A549 treated with DMSO at 1 μM for 4 hours (cell line): ENCODE data around the gene OR1J2. TPM values are rescaled to one million over a fixed set of nuclear protein-coding genes. Genes with fewer than 3 reads are reported as not detected.

Experiments used
- total RNA-seq: library from RNA; stranded (reverse); fragments of 200-300 nt; extraction: Qiagen RNA extraction; gene quantifications from 5 replicates; pipeline ENCODE4 v1.2.3, GENCODE V29; 2022; ENCODE audit warnings: low read depth

Gene OR1J2, protein sequence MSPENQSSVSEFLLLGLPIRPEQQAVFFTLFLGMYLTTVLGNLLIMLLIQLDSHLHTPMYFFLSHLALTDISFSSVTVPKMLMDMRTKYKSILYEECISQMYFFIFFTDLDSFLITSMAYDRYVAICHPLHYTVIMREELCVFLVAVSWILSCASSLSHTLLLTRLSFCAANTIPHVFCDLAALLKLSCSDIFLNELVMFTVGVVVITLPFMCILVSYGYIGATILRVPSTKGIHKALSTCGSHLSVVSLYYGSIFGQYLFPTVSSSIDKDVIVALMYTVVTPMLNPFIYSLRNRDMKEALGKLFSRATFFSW
- total RNA-seq: 0.10 TPM in 1 of 5 replicates, not detected in the others

DNA sequence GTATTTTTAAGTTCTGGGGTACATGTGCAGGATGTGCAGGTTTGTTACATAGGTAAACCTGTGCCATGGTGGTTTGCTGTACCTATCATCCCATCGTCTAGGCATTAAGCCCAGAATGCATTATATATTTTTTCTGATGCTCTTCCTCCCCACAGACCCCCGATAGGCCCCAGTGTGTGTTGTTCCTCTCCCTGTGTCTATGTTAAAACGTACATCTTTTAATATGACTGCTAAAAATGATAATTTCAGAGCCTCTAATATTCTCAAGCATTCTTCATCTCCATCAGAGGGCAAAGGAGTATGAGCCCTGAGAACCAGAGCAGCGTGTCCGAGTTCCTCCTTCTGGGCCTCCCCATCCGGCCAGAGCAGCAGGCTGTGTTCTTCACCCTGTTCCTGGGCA, at the start of gene OR1J2:
OR1J2 (plus strand) TSS at position 301 of the 400 bp plus-strand sequence; CDS start at position 301, 0 bp downstream.

DNA sequence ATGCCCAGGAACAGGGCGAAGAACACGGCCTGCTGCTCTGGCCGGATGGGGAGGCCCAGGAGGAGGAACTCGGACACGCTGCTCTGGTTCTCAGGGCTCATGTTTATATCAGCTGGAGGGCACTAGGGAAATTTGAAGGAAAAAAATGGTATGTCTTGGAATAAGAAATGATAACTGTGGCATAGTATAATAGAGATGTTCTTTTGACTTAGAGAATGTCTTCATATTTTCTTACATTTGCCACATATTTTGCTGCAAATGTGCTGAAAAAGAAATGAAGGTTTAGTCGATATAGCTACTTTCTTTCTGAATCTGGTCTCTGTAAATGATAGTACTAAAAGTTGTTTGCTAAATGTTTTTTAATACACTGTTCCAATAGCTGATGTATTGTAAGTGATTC, 32.8 kb upstream of the OR1J2 start, which contains the start of gene OR1J1:
OR1J1 (minus strand) TSS at position 101 of the 400 bp plus-strand sequence; CDS start at position 101, 0 bp downstream.

DNA sequence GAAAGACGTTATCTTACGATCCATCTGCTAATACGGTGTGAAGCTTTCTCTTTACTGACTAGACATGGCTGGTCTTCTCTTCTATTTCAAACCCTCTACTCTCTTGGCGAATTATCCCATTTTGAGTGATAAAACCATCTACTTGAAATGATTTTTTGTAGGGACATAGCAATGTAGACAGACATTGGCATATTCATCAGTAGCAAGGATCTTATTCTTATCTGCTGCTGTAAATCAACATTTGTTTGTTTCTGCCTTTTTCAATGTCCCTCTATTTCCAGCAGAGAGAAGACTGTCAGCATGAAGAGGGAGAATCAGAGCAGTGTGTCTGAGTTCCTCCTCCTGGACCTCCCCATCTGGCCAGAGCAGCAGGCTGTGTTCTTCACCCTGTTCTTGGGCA, 8.2 kb downstream of the OR1J2 start, which contains the start of gene OR1J4:
OR1J4 (plus strand) TSS at position 301 of the 400 bp plus-strand sequence; CDS start at position 301, 0 bp downstream.

DNA sequence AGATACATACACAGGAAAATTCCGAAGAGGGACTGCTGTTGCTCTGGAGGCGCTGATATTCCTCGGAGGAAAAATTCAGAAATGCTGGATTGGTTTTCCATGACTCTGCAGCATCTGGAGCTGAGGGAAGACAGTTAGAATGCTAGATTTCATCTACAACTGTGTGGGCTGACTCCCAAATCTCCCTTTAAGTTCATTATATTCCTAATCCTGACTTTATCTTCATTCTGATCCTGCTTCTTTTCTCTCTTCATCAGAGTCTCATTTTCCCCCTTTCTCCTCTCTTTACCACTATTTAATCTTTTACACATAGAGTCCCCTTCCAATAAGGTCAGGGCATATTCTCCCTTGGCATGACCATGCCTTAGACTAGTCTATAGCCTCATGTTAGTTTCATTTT, 16.6 kb downstream of the OR1J2 start, which contains the start of gene OR1N1:
OR1N1 (minus strand) TSS at position 101 of the 400 bp plus-strand sequence; CDS start at position 101, 0 bp downstream.

DNA sequence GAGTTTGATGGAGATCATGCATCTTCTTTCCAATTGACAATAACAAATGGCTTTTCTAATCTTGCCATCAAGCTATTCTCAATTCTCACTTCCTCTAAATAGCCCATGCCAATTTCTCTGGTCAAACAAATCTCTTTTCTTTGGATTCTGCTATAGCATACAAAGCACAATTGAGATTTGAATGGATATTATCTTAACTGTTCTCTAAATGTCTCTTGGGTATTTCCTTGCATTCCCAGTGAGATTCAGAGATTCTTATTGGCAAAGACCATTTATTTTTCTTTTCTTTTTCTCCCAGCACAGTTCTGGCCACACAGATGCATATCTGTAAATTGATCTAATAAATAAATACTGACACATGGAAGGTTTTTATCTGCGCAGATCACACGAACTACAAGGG, 42.2 kb downstream of the OR1J2 start, which contains the start of gene OR1N2:
OR1N2 (plus strand) TSS at position 301 of the 400 bp plus-strand sequence. CDS start 100 bp downstream, outside the sequence.

Other genes starting within 250 kb of the OR1J2 start
- gene RBM18, start 246.0 kb upstream of the OR1J2 start, total RNA-seq: 13.0 to 24.0 TPM (median 21.8 TPM) in 5 replicates
- gene MRRF, start 245.9 kb upstream of the OR1J2 start, total RNA-seq: 60.9 to 75.1 TPM (median 67.0 TPM) in 5 replicates
- 1.3 to 1.7 TPM (median 1.5 TPM) in 5 replicates for gene PTGS1, start 139.8 kb upstream of the OR1J2 start, total RNA-seq
- not detected in 5 replicates for gene OR1J1, start 32.9 kb upstream of the OR1J2 start, total RNA-seq
- 0.14 TPM in 1 of 5 replicates, not detected in the others for gene OR1J4, start 8.3 kb downstream of the OR1J2 start, total RNA-seq
- not detected in 5 replicates for gene OR1N1, start 16.5 kb downstream of the OR1J2 start, total RNA-seq
- not detected in 5 replicates for gene OR1N2, start 42.3 kb downstream of the OR1J2 start, total RNA-seq
- not detected in 5 replicates for gene OR1L8, start 72.6 kb downstream of the OR1J2 start, total RNA-seq
- gene OR1Q1, start 103.9 kb downstream of the OR1J2 start, total RNA-seq: not detected in 5 replicates
- not detected in 5 replicates for gene OR1B1, start 146.8 kb downstream of the OR1J2 start, total RNA-seq
- not detected in 5 replicates for gene OR1L1, start 150.9 kb downstream of the OR1J2 start, total RNA-seq
- not detected in 5 replicates for gene OR1L3, start 164.3 kb downstream of the OR1J2 start, total RNA-seq
- gene OR1L4, start 213.2 kb downstream of the OR1J2 start, total RNA-seq: not detected in 5 replicates
- gene OR1L6, start 231.5 kb downstream of the OR1J2 start, total RNA-seq: not detected in 5 replicates